Cerebellar cortex (tissue), 1 donor: ENCODE data around the gene CX3CL1.

Experiments
- DNase-seq: peaks from one replicate; pipeline ENCODE4 v3.0.0-alpha.2; 2015; ENCODE audit warnings: low spot score

Gene CX3CL1

GRCh38 chr16:57405097-57405496 lies 32.8 kb downstream of the CX3CL1 start:
- no peak for DNase-seq

- DNase-seq = no peak
These were observed 34.6 kb downstream of the CX3CL1 start for GRCh38 chr16:57406881-57407280.

GRCh38 chr16:57407521-57408353 lies 35.4 kb downstream of the CX3CL1 start:
- no peak for DNase-seq

- DNase-seq = no peak
These were observed 36.8 kb downstream of the CX3CL1 start for GRCh38 chr16:57409065-57409464.

- DNase-seq = no peak
These were observed 37.7 kb downstream of the CX3CL1 start for GRCh38 chr16:57409870-57410587.

GRCh38 chr16:57411362-57411976 lies 39.2 kb downstream of the CX3CL1 start:
- no peak for DNase-seq

GRCh38 chr16:57412584-57412983 lies 40.3 kb downstream of the CX3CL1 start:
- DNase-seq = no peak

GRCh38 chr16:57413301-57413730 lies 41.0 kb downstream of the CX3CL1 start:
- no peak for DNase-seq

- DNase-seq = no peak
These were observed 41.4 kb downstream of the CX3CL1 start for GRCh38 chr16:57413733-57414132.

- DNase-seq = no peak
These were observed 43.8 kb downstream of the CX3CL1 start for GRCh38 chr16:57416084-57416483.

GRCh38 chr16:57419506-57419905 lies 47.2 kb downstream of the CX3CL1 start:
- DNase-seq = no peak

- DNase-seq = peak; percentile 37
These were observed 50.0 kb downstream of the CX3CL1 start for GRCh38 chr16:57422026-57422944.

GRCh38 chr16:57423152-57423551 lies 50.9 kb downstream of the CX3CL1 start:
- DNase-seq = no peak

- no peak for DNase-seq
These were observed 52.3 kb downstream of the CX3CL1 start for GRCh38 chr16:57424583-57424982.

GRCh38 chr16:57426356-57426755 lies 54.1 kb downstream of the CX3CL1 start:
- no peak for DNase-seq

- no peak for DNase-seq
These were observed 55.0 kb downstream of the CX3CL1 start for GRCh38 chr16:57427307-57427706.

GRCh38 chr16:57427824-57428223 lies 55.5 kb downstream of the CX3CL1 start:
- no peak for DNase-seq

- no peak for DNase-seq
These were observed 58.7 kb downstream of the CX3CL1 start for GRCh38 chr16:57430955-57431354.

- no peak for DNase-seq
These were observed 60.2 kb downstream of the CX3CL1 start for GRCh38 chr16:57432505-57432904.

- no peak for DNase-seq
These were observed 60.7 kb downstream of the CX3CL1 start for GRCh38 chr16:57432989-57433388.

- no peak for DNase-seq
These were observed 61.7 kb downstream of the CX3CL1 start for GRCh38 chr16:57434003-57434402.
